NT2/D1 (cell line): ENCODE data around the gene MAPK14.
"Not testable (repeated sequence)": the region's sequence is repeated elsewhere in the genome, so short reads cannot be mapped to it uniquely, and the experiment has no call there.

Experiments
- DNase-seq: peaks from one replicate; pipeline ENCODE4 v3.0.0-alpha.2; 2011; ENCODE audit warnings: low read depth, low spot score
- H3K27me3 ChIP-seq: 2 replicates; pipeline ENCODE4 v1.6.0; 2011; ENCODE audit warnings: mild to moderate bottlenecking; ENCODE audit not compliant: insufficient read length, insufficient read depth
- H3K36me3 ChIP-seq: 2 replicates; pipeline ENCODE4 v1.6.1; 2011; ENCODE audit warnings: mild to moderate bottlenecking, low read length, mixed read lengths; ENCODE audit not compliant: insufficient read depth, insufficient read length
- H3K4me1 ChIP-seq: 2 replicates; pipeline ENCODE4 v1.5.1; 2011; ENCODE audit not compliant: insufficient read depth, insufficient read length
- H3K4me3 ChIP-seq: 2 replicates; pipeline ENCODE4 v1.5.1; 2011; ENCODE audit warnings: low read depth; ENCODE audit not compliant: insufficient read length
- H3K9ac ChIP-seq: 2 replicates; pipeline ENCODE4 v1.6.0; 2011; ENCODE audit warnings: low read depth; ENCODE audit not compliant: insufficient read length
- H3K9me3 ChIP-seq: 2 replicates; pipeline ENCODE4 v1.5.1; 2011; ENCODE audit warnings: mild to moderate bottlenecking, low read length; ENCODE audit not compliant: insufficient read depth
- SUZ12 ChIP-seq: IDR thresholded peaks from 2 replicates; pipeline ENCODE4 v1.6.1; 2011; ENCODE audit not compliant: insufficient read length, insufficient read depth; ENCODE audit errors: extremely low read depth
- YY1 ChIP-seq: IDR thresholded peaks from 2 replicates; pipeline ENCODE4 v1.6.1; 2011; ENCODE audit not compliant: insufficient read length, insufficient read depth
- ZNF274 ChIP-seq: IDR thresholded peaks from 2 replicates; pipeline ENCODE4 v1.6.1; 2011; ENCODE audit warnings: mild to moderate bottlenecking, low read depth, low read length

MAPK14 gene

DNA sequence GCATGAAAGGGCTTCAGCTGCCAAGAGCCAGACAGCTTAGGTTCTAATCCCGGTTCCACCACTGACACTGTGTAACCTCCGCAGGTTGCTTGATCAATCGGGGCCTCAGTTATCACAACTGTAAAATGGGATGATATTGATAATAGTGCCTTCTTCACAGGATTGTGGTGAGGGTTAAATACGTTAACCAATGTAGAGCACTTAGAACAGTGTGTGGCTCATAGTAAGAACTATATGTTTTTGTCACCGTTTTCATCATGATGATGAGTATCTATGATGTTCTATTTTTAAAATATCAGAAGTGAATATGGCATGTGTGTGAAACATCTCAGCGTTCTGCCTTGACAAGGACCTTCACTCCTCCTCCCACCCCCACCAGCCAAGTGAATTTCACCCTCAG, 92.4 kb downstream of the MAPK14 start:
- H3K27me3 ChIP-seq, result no peaks in the 10 kb centered on the region
- TF ChIP-seq ZNF274 (no peak), SUZ12 (no peak), YY1 (no peak)
- H3K9ac ChIP-seq, result no peak overlapping the region
- H3K9me3 ChIP-seq, result no peaks in the 10 kb centered on the region
- no peaks in the 10 kb centered on the region for H3K36me3 ChIP-seq
- no peak for DNase-seq
- H3K4me1 ChIP-seq, result peaks cover 4% of the 10 kb centered on the region
- no peak overlapping the region for H3K4me3 ChIP-seq

DNA sequence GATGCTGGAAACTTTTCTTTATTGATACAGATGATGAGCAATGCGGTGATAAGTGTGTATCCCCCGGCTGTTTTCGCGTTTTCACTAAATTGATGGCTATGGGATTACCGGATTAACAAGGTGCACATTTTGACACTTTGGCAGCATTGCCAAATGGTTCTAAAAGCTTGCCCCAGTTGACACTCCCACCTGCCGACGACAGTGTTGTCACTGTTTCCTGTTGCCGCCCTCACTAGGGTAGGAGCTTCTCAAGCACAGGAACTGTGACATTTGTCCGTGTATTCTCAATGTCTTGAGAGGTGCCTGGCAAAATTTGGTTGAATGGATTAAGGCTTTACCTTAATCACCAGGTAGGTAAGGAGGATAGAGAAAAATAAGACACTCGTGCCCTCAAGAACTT, 92.9 kb downstream of the MAPK14 start:
- Histone ChIP-seq H3K36me3 (no peaks in the 10 kb centered on the region), H3K4me1 (peaks cover 4% of the 10 kb centered on the region), H3K27me3 (no peaks in the 10 kb centered on the region), H3K4me3 (no peak overlapping the region), H3K9ac (no peak overlapping the region), H3K9me3 (no peaks in the 10 kb centered on the region)
- no peak for DNase-seq
- TF ChIP-seq SUZ12 (no peak), YY1 (no peak), ZNF274 (no peak)

DNA sequence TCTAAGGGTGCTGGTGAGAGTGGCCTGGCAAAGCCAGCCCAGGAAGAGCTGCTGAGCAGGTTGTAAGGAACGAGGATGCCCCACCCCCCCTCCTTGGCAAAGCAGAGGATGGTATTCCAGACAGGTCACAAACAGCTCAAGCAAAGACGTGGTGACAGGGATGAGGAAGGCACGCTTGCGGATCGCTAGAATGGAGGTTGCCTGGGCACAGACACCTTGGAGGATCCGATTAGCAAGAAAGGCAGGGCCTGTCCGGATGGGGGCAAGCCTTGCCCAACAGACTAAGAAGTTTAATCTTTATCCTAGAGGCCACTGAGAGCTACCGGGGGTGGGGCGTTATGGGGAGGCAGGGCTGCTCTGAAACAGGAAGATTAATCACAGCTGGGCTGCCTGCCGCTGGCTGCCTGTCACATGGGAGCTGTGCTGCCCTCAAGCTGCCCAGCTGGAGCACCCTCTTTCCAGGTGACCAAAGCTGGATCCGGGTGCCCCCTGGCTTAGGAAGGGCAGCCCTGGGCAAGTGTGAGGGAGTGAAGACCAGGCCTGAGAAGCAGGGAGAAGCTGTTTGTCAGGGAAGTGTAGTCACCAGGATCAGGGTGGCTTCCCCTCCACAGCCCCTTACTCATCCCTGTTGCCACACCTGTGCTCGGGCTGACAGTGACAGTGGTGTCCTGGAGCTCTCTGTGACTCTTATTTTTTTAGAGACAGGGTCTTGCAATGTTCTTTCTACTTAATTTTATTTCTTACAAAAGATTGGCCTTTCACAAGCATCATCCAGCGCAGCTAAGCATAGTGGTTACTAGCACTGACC, 93.6 kb downstream of the MAPK14 start:
- Histone ChIP-seq H3K27me3 (no peaks in the 10 kb centered on the region), H3K4me3 (no peak overlapping the region), H3K36me3 (no peaks in the 10 kb centered on the region), H3K4me1 (peaks cover 4% of the 10 kb centered on the region), H3K9me3 (no peaks in the 10 kb centered on the region), H3K9ac (no peak overlapping the region)
- no peak for TF ChIP-seq SUZ12
- TF ChIP-seq ZNF274, result no peak
- TF ChIP-seq YY1, result no peak
- DNase-seq, result no peak

DNA sequence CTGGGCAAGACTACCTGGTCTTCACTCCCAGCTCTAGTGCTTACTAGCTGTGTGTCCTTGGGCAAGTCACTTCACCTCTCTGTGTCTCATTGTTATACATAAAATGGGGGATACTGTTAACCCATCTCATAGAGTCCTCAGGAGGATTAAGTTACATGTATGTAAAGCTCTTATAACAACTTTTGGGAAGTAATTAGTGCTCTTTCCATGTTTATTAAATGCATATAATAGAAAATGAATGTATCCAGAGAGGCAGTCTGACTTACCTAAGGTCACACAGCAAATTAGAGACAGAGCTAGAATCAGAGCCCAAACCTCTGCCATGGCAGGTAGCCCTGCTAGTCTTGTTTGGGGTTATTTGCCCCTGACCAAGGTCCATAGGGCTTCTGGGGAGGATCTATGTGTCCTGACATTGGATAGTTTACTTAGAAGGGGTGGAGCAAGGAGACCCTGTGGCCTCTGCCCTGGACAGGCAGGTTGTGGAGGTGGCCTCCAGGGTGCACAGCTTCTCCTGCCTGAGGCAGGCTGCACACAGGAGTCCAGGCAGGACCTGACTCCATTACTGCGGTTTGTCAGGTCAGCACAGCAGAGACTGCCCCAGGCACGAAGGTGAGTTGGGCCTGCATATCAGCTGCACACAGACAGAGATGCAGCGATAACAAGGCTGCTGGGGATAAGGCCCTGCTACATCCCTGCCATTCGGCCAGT, 94.3 kb downstream of the MAPK14 start:
- H3K9ac ChIP-seq, result no peak overlapping the region

DNA sequence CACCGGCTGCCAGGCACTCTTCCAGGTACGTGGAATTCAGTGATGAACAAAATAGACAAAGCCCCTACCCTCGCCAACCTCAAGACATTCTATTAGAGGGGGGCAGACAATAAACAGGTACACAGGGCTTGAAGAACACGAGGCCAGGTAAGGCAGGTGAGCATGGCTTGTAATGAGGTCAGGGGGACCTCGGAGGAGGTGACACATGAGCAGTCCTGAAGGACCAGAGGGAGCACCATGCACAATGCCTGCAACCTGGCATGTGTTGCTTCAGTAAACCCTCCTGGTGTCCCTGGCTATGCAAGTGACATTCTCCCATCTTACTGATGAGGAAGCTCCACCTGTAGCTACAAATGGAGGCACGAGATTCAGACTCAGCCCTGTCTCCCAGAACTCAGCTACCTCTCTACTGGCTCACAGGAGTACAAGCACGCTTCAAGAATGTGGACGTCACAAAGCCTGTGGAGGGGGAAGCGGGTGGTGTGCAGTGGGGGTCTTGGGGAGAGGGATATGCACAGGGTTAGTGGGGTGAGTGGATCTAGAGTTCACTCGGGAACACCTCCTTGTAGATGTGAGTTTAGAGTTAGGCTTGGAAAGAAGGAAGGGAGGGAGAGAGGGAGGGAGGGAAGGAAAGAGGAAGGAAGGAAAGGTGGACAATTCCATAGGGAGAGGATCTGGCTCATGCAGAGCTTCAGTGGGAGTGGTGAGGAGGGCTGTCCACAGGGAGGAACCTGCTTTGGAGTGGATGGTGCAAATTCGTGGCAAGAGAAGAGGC, 95.1 kb downstream of the MAPK14 start:
- H3K36me3 ChIP-seq, result no peaks in the 10 kb centered on the region
- H3K4me3 ChIP-seq, result no peak overlapping the region
- no peaks in the 10 kb centered on the region for H3K27me3 ChIP-seq
- no peak for TF ChIP-seq ZNF274
- no peak for TF ChIP-seq SUZ12
- TF ChIP-seq YY1, result no peak
- H3K4me1 ChIP-seq, result peaks cover 4% of the 10 kb centered on the region
- no peak overlapping the region for H3K9ac ChIP-seq
- no peaks in the 10 kb centered on the region for H3K9me3 ChIP-seq
- no peak for DNase-seq

More for the DNA sequence above, 94.3 kb downstream of the MAPK14 start:
- Histone ChIP-seq H3K4me1 (peaks cover 4% of the 10 kb centered on the region), H3K27me3 (no peaks in the 10 kb centered on the region), H3K36me3 (no peaks in the 10 kb centered on the region), H3K9me3 (no peaks in the 10 kb centered on the region), H3K4me3 (no peak overlapping the region)
- no peak for DNase-seq
- TF ChIP-seq ZNF274, result no peak
- TF ChIP-seq SUZ12, result no peak
- no peak for TF ChIP-seq YY1

DNA sequence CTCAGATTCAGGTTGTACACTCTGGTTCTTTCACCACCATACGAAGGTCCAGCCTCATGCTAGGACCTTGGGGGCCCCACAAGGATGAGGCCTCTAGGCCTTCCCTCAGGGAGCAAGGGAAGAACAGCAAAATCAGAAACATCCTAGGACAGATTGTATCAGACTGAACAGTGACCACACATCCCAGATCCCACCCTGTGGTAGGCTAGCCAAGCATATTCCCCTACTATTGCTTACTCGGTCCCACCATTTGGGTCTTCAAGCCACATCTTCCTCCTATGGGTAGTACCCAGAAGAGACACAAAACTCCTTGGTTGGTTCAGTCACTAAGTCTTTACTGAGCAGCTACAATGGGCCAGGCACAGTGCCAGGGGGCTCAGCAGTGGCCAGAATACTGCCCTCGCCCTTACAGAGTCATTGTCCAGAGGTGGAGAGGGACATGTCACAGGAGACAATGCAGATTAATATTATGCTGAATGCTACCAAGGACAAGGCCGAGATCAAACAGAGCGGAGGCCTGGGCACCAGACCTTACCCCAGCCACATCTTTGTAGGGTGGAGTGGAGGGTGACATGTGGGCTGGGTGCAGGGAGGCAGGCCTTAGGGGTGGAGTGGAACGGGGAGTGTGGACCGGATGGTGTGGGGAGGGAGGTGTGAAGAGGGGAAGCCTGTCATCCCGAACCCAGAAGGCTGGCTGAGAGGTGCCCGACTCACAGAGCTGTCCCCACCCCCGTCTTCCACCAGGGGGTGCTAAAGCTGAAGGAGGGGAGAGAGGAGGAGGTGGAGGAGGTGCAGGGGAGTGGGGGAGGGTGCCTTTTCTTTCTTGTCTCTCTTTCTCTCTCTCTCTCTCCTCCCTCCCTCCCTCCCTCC, 95.9 kb downstream of the MAPK14 start:
- Histone ChIP-seq H3K36me3 (no peaks in the 10 kb centered on the region), H3K9me3 (no peaks in the 10 kb centered on the region), H3K9ac (no peak overlapping the region), H3K27me3 (peaks cover 3% of the 10 kb centered on the region), H3K4me1 (peaks cover 4% of the 10 kb centered on the region), H3K4me3 (no peak overlapping the region)
- TF ChIP-seq YY1, result no peak
- no peak for TF ChIP-seq SUZ12
- TF ChIP-seq ZNF274, result no peak
- peak; percentile 66 for DNase-seq

DNA sequence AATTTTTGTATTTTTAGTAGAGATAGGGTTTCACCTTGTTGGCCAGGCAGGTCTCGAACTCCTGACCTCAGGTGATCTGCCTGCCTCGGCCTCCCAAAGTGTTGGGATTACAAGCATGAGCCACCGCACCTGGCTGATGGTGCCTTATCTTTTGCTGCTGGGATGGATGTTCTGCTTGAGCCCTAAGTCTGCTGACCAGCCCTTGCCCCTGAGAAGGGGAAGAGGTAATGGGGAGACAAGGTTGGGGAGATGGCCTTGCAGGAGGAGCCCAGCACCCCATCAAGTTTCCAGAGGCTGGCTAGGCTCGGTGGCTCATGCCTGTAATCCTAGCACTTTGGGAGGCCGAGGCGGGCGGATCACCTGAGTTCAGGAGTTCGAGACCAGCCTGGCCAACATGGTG, 96.7 kb downstream of the MAPK14 start:
- H3K27me3 ChIP-seq, H3K9me3 ChIP-seq, H3K4me1 ChIP-seq, DNase-seq, H3K36me3 ChIP-seq, H3K4me3 ChIP-seq, H3K9ac ChIP-seq: not testable (repeated sequence)
